ENCODE measurements around the gene PACSIN1. TPM values are rescaled to one million over a fixed set of nuclear protein-coding genes. Genes with fewer than 3 reads are reported as not detected.

Gene PACSIN1
- total RNA-seq, 1 experiment from 2014 or later: 0.26 TPM

DNA sequence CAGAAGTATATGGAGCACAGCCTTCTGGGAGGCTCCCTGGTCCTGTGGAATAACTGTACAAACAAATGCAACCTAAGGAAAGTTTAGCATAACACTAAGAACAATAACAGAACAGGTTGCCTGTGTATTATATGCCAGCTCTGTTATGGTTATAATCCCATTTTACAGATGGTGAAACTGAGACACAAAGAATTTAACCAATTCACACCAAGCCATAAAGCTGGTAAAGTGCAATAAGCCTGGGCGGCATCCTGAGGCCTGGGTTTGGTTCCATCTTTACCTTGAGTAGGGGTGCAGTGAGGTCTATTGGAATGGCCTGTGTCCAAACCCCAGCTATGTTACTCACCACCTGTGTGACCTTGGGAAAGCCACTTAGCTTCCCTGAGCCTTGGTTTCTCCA is 14.7 kb upstream of the PACSIN1 start:
- CTCF ChIA-PET: interaction anchor here (0.6 kb wide), 2 partner anchors 30 to 32 kb away, joined by 4 read pairs; no protein-coding TSS in a partner anchor
- DNase-seq: no peak
- Mint-ChIP-seq H3K9me3 (ENCODE audit: low read depth, unreplicated experiment) (peaks cover 4% of the 10 kb centered on the region), H3K4me3 (ENCODE audit: low read depth, unreplicated experiment) (no peak overlapping the region), H3K4me1 (ENCODE audit: low read depth, unreplicated experiment) (no peaks in the 10 kb centered on the region), H3K36me3 (ENCODE audit: insufficient read depth, unreplicated experiment) (no peaks in the 10 kb centered on the region), H3K27me3 (ENCODE audit: unreplicated experiment) (peaks cover 26% of the 10 kb centered on the region), H3K27ac (ENCODE audit: unreplicated experiment) (no peak overlapping the region)
- intact Hi-C loops (cut with micrococcal nuclease; ENCODE audit: unreplicated experiment): no loop called here
- TF ChIP-seq, protein P1, sequence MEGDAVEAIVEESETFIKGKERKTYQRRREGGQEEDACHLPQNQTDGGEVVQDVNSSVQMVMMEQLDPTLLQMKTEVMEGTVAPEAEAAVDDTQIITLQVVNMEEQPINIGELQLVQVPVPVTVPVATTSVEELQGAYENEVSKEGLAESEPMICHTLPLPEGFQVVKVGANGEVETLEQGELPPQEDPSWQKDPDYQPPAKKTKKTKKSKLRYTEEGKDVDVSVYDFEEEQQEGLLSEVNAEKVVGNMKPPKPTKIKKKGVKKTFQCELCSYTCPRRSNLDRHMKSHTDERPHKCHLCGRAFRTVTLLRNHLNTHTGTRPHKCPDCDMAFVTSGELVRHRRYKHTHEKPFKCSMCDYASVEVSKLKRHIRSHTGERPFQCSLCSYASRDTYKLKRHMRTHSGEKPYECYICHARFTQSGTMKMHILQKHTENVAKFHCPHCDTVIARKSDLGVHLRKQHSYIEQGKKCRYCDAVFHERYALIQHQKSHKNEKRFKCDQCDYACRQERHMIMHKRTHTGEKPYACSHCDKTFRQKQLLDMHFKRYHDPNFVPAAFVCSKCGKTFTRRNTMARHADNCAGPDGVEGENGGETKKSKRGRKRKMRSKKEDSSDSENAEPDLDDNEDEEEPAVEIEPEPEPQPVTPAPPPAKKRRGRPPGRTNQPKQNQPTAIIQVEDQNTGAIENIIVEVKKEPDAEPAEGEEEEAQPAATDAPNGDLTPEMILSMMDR (IDR thresholded peaks at IDR 0.05; ENCODE audit: unreplicated experiment): no peak
- BruUV-seq (replicated peaks): no TSS peak

DNA sequence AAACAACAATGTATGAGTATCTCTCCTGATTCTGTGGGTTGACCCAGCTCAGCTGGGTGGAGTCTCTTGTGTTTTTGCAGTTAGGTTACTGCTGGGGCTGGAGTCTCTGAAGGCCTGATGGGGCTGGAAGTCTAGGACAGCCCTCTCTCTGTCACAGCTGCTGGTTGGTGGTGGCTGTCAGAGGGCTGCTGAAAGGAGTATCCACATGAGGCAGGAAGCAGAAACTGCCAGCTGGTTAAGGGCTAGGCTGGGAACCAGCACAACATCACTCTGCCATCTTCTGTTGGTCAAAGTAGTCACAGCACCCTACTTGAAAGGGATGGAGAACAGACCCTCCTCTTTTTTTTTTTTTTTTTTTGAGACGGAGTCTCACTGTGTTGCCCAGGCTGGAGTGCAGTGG is 10.0 kb upstream of the PACSIN1 start:
- peaks cover 25% of the 10 kb centered on the region for H3K27me3 Mint-ChIP-seq (ENCODE audit: unreplicated experiment)
- TF ChIP-seq, protein P1 (IDR thresholded peaks at IDR 0.05; ENCODE audit: unreplicated experiment): no peak
- H3K27ac Mint-ChIP-seq (ENCODE audit: unreplicated experiment): no peak overlapping the region
- H3K4me3 Mint-ChIP-seq (ENCODE audit: low read depth, unreplicated experiment): no peak overlapping the region
- no peak for DNase-seq
- H3K9me3 Mint-ChIP-seq (ENCODE audit: low read depth, unreplicated experiment): peaks cover 4% of the 10 kb centered on the region
- H3K36me3 Mint-ChIP-seq (ENCODE audit: insufficient read depth, unreplicated experiment): no peaks in the 10 kb centered on the region
- BruUV-seq (replicated peaks): no TSS peak
- intact Hi-C loops (cut with micrococcal nuclease; ENCODE audit: unreplicated experiment): no loop called here
- H3K4me1 Mint-ChIP-seq (ENCODE audit: low read depth, unreplicated experiment): no peaks in the 10 kb centered on the region
- CTCF ChIA-PET: no interaction called here

DNA sequence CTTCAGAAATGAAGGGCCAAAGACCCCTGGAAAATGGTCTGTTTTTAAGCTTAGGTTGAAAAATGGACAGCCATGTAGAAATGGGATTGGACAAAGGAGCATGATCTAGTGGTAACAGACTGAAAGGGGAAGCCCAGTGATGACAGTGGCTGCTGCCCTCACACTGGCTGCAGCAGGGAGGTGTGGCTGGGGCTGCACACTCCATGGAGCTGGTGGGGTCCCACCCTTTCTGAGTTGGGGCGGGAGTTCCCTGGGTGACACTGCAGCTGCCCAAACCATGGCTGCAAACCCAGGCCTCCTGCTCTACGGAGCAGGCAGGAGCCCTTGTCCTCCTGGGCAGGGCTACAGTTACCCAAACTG is 8.5 kb upstream of the PACSIN1 start:
- Mint-ChIP-seq H3K27me3 (ENCODE audit: unreplicated experiment) (peaks cover 25% of the 10 kb centered on the region), H3K4me3 (ENCODE audit: low read depth, unreplicated experiment) (no peak overlapping the region), H3K9me3 (ENCODE audit: low read depth, unreplicated experiment) (no peaks in the 10 kb centered on the region), H3K36me3 (ENCODE audit: insufficient read depth, unreplicated experiment) (no peaks in the 10 kb centered on the region), H3K4me1 (ENCODE audit: low read depth, unreplicated experiment) (peaks cover 8% of the 10 kb centered on the region), H3K27ac (ENCODE audit: unreplicated experiment) (no peak overlapping the region)
- intact Hi-C loops (cut with micrococcal nuclease; ENCODE audit: unreplicated experiment): no loop called here
- no peak for DNase-seq
- CTCF ChIA-PET: interaction anchor here (1.4 kb wide), 1 partner anchor 129 kb away, joined by 3 read pairs; no protein-coding TSS in a partner anchor
- TF ChIP-seq, protein P1 (IDR thresholded peaks at IDR 0.05; ENCODE audit: unreplicated experiment): no peak
- BruUV-seq (replicated peaks): no TSS peak

DNA sequence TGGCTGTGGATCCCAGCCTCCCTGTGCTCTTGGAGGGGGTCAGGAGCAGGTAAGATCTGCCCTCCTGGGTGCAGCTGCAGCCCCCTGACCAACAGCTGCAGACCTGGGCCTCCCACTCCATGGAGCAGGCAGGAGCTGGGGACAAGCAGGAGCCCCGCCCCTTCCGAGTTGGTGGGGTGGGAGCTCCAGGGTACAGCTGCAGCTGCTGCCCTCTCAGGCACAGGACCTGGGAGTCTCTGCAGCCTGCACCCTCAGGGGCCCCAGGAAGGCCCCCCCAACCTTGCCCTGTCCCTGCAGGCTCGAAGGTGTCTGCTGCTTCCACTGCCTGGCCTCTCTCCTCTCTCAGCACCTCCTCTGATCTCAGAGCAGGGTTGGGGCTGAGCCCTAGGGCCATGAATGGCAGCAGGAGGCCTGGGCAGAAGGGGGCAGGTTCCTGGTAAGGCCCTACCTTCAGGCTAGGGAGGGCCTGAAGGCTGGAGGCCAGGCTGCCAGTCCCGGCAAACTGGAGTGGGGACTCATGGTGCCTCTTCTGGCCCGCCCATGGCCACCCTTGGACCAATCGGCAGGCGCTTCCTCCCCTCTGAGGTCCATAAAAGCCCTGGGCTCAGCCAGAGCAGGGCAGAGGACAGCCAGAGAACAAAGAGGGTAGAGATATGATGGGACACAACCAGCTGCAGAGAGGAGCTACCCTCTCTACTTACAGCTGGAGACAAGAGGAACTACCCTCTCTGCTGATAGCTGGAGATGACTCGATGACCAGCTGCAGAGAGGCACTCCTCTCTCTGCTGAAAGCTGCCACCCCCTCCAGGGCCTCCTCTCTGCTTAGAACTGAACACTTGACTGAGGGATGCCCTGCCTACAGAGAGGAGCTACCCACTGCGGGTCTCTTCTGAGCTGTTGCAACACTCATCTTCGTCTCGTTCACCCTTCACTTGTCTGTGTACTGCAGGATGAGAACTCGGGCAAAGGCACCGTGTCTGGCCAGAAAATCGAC is 7.8 kb upstream of the PACSIN1 start:
- TF ChIP-seq, protein P1 (IDR thresholded peaks at IDR 0.05; ENCODE audit: unreplicated experiment): no peak
- BruUV-seq (replicated peaks): no TSS peak
- no peaks in the 10 kb centered on the region for H3K9me3 Mint-ChIP-seq (ENCODE audit: low read depth, unreplicated experiment)
- intact Hi-C loops (cut with micrococcal nuclease; ENCODE audit: unreplicated experiment): no loop called here
- H3K4me3 Mint-ChIP-seq (ENCODE audit: low read depth, unreplicated experiment): no peak overlapping the region
- no peak for DNase-seq
- peaks cover 28% of the 10 kb centered on the region for H3K27me3 Mint-ChIP-seq (ENCODE audit: unreplicated experiment)
- no peaks in the 10 kb centered on the region for H3K36me3 Mint-ChIP-seq (ENCODE audit: insufficient read depth, unreplicated experiment)
- H3K27ac Mint-ChIP-seq (ENCODE audit: unreplicated experiment): no peak overlapping the region
- CTCF ChIA-PET: interaction anchor here (0.6 to 6.4 kb wide), 4 partner anchors 78 to 1552 kb away, joined by 3 to 74 read pairs (median 4); no protein-coding TSS in a partner anchor
- H3K4me1 Mint-ChIP-seq (ENCODE audit: low read depth, unreplicated experiment): peaks cover 15% of the 10 kb centered on the region

Measured in Calu3 (cell line).